GM10266 (cell line): ENCODE data around the gene SV2B.

ENCODE experiments used
- DNase-seq: peaks from one replicate; pipeline ENCODE4 v3.0.0; 2012; ENCODE audit errors: extremely low spot score
- TF ChIP-seq, protein P1 (sequence below): IDR thresholded peaks from 2 replicates; pipeline ENCODE4 v1.5.1; 2012; ENCODE audit warnings: mild to moderate bottlenecking, low read depth; ENCODE audit not compliant: control insufficient read depth, insufficient read depth; ENCODE audit errors: missing control alignments

SV2B gene

DNA sequence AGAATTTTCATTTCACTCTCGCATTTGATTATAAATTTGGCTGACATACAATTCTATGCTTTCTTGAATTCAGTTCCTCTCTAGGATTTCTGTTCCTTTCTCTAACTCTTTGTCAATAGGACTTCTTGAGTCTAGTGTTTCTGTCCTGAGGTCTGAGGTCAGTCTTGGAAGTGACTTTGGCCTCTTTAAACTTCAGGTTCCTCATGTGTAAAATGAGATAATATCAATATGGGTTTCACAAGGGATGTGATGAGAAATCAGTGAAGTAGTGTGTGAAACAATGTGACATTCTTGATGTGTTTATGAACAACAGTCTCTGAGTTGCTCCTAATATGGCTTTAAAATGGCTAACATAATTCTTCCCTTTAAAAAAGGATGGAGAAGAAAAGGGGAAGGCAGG, 92.2 kb downstream of the SV2B start:
- TF ChIP-seq, protein P1, sequence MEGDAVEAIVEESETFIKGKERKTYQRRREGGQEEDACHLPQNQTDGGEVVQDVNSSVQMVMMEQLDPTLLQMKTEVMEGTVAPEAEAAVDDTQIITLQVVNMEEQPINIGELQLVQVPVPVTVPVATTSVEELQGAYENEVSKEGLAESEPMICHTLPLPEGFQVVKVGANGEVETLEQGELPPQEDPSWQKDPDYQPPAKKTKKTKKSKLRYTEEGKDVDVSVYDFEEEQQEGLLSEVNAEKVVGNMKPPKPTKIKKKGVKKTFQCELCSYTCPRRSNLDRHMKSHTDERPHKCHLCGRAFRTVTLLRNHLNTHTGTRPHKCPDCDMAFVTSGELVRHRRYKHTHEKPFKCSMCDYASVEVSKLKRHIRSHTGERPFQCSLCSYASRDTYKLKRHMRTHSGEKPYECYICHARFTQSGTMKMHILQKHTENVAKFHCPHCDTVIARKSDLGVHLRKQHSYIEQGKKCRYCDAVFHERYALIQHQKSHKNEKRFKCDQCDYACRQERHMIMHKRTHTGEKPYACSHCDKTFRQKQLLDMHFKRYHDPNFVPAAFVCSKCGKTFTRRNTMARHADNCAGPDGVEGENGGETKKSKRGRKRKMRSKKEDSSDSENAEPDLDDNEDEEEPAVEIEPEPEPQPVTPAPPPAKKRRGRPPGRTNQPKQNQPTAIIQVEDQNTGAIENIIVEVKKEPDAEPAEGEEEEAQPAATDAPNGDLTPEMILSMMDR, result no peak
- DNase-seq, result no peak

DNA sequence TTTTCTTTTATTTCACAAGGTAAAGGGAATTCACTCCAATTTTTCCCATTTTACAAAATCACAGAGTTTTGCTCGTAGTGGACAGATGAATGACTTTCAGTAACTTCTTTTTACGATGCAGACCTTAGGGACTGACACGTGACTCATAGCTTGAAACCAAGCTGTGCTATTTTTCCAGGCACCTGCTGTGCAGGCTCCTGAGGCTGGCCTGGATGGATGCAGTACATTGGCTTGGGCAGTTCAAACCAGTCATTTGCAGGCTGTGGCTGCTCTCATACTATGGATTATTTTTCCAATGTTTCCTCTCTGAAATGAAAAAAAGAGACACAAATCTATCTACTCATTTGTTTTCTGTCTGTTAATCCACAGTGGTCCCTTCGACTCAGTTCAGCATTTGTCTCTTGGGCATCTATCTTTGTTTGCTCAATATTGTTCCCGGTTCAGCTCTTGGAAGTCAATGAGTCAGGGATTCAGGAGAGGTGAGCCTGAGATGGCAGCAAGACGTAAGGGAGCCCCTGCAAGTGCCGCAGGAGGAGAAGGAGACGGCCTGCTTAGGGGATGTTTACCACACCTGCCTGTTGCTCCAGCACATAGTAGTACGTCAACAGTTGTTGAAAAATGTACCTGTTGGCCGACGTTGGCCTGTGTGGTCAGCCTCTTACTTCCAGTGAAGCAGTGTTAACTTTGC, 92.8 kb downstream of the SV2B start:
- TF ChIP-seq, protein P1, result no peak
- no peak for DNase-seq

DNA sequence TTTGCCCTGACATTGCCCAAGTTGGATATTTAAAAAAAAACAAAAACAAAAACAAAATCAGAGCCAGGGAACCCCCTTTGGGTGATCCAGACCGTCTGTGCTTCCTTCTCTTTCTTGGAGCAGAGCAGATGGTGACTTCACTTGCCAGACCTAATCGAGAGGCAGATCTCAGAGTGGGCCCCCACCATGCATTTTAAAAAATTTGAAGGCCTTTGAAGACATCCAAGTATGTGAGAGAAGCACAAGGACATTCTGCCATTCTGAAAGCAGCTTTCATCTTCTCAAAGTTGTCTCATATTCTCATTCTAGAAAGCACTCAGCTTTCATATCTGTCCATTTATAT, 93.3 kb downstream of the SV2B start:
- TF ChIP-seq, protein P1, result no peak
- DNase-seq, result no peak

DNA sequence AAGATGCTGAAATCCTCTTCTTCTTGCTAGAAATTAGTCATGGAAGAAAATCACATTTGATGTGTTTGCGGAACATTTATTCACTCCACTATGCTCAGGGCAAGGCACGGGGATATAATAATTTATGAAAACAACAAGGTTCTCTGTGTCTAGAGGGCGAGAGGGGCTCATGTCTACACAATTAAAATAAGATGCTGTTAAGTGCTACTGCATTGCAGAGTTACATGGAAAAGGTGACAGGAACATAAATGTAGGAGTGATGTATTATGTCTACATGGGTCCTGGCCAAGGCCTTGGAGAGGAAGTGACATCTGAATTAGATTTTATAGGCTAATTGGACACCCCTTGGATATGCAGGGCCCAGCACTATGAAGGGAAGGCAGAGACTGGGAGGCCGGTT, 96.1 kb downstream of the SV2B start:
- TF ChIP-seq, protein P1, result no peak
- no peak for DNase-seq

DNA sequence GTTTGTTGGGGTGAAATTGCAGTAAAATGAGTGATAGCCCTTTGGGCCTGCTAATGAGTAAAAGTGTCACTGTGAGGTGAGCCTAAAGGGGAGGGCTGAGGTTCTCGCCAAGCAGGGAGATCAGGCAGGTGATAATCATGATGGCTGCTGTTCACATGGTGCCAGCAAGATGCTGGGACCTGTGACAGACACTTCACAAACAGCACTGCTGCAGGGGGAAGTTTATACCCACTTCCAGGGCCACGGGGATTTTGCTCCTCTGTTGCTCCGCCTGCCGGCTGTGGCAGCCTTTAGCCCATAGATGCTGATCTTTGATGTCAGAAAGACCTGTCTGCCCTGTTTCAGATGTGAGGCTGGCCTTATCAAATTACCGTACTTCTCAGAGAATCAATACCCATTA, 96.7 kb downstream of the SV2B start:
- no peak for DNase-seq
- TF ChIP-seq, protein P1, result no peak

DNA sequence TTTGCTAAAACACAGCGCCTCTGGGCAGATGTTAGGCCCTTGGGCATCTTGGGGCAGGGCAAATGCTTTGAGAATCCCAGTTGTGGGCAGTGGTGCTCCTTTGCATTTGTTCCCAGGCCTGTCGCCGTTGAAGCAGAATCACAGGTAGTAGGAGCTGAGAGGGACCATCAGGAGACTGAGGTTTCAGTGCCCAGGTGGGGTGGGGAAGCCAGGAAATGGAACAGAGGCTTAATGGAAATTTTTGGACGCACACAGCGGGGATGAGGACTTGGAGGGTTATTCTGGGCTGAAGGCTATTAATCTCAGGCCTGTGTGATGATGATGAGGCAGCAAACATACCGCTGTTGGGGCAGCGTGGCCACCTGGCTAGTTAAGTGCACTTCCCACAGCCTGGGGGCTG, 99.5 kb downstream of the SV2B start:
- DNase-seq, result no peak
- TF ChIP-seq, protein P1, result no peak

DNA sequence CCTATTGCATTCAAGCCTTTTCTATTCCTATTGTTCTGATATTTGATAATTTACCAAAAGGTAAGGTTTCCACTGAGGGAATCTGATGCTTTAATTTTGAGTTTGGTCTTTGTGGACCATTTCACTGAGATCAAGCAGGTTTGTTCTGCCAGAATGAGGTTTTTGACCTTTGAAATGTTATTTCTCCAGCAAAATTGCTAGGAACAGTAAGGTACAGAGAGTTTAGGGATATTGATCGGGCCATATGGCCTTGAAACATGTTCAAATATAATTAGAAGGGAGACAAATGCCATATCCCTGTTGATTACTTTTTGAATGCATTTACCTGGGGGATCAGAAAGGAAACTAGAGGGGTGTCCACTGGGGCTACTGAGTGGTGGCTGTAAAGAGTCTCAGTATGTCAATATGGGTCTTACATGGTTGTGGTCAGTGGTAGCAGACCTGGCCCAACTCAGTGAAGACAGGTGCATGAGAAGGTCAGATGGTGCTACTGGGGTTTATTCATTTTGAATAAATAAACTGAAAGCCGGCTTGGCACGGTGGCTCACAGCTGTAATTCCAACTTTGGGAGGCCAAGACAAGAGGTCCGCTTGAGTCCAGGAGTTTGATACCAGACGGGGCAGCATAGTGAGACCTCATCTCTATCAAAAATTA, 100.2 kb downstream of the SV2B start:
- DNase-seq, result no peak
- TF ChIP-seq, protein P1, result no peak
